Measurements from ENCODE around the gene KLF18.

Gene KLF18

DNA sequence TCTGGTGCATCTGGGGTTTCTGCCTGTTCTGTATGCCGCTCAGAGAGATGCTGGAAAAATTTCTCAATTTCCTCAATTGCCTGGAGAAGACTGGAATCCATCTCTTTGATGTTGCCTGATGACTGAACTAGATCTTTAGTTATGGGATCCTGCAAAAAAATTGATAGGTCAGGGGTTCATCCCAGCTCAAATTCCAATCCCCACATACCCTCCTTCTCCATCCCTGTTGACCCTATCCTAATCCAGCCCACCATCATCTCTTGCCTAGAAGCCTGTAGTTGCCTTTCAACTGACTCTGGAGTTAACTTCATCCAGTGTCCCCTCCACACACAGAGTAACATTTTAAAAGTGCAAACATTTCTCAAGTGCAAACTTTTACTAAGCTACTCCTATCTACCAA is at the start of gene KLF18:
Gene KLF18 (minus strand): TSS at position 101 of the 400 bp plus-strand sequence. CDS start 0 bp downstream, at position 101.
- no peak within 1 kb of the TSS for H3K4me3 ChIP-seq (ENCODE audit: low read depth, low read length)
- no peak for DNase-seq (ENCODE audit: low read depth)

DNA sequence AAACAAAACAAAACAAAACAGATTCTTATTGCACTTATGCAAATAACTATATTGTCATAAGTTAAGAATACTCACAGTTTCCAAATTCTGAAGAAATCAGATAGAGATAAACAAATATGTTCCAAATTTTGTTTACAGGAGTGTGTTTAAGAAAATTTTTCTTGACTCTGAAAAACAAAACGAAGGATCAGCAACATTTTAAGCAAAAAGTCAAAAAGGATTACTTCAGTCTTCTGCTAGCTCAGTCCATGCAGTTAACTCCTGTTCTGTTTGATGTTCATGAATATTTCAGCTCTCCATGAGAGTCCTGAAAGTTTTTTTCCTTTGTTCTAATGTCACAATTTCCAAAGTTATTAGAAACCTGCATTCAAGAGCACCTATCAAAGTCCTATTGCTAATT is 33.2 kb upstream of the KLF18 start:
- H3K4me3 ChIP-seq (ENCODE audit: low read depth, low read length): no peak overlapping the region
- DNase-seq (ENCODE audit: low read depth): no peak
- TF ChIP-seq, protein P1, sequence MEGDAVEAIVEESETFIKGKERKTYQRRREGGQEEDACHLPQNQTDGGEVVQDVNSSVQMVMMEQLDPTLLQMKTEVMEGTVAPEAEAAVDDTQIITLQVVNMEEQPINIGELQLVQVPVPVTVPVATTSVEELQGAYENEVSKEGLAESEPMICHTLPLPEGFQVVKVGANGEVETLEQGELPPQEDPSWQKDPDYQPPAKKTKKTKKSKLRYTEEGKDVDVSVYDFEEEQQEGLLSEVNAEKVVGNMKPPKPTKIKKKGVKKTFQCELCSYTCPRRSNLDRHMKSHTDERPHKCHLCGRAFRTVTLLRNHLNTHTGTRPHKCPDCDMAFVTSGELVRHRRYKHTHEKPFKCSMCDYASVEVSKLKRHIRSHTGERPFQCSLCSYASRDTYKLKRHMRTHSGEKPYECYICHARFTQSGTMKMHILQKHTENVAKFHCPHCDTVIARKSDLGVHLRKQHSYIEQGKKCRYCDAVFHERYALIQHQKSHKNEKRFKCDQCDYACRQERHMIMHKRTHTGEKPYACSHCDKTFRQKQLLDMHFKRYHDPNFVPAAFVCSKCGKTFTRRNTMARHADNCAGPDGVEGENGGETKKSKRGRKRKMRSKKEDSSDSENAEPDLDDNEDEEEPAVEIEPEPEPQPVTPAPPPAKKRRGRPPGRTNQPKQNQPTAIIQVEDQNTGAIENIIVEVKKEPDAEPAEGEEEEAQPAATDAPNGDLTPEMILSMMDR (IDR thresholded peaks at IDR 0.05; ENCODE audit: low read depth, low read length, missing control alignments): no peak

More for the DNA sequence above, at the start of gene KLF18:
- TF ChIP-seq, protein P1 (IDR thresholded peaks at IDR 0.05; ENCODE audit: low read depth, low read length, missing control alignments): no peak

DNA sequence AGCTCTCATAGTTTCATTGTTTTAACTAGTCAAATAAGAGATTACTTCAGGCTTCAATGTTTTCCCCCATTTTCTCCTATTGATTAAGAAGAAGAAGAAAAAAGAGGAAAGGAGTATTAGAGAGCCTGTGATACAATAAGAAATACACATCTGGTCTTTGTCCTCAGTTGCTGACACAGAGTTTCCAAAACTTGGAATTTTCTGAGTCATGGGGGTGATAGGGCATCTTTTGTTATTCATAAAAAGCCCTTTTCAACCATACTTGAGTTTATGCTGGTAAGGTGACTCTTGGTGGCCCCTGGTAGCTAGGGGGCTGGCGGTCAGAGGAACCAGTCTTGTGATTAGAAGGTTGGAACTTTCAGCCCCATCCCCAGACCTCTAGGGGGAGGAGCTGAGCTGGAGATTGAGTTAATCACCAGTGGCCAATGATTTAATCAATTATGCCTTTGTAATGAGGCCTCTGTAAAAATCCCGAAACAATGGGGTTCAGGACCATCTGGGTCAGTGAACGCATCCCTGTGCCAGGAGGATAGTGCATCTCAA is 28.9 kb upstream of the KLF18 start:
- no peak for DNase-seq (ENCODE audit: low read depth)
- H3K4me3 ChIP-seq (ENCODE audit: low read depth, low read length): no peak overlapping the region
- TF ChIP-seq, protein P1 (IDR thresholded peaks at IDR 0.05; ENCODE audit: low read depth, low read length, missing control alignments): no peak

DNA sequence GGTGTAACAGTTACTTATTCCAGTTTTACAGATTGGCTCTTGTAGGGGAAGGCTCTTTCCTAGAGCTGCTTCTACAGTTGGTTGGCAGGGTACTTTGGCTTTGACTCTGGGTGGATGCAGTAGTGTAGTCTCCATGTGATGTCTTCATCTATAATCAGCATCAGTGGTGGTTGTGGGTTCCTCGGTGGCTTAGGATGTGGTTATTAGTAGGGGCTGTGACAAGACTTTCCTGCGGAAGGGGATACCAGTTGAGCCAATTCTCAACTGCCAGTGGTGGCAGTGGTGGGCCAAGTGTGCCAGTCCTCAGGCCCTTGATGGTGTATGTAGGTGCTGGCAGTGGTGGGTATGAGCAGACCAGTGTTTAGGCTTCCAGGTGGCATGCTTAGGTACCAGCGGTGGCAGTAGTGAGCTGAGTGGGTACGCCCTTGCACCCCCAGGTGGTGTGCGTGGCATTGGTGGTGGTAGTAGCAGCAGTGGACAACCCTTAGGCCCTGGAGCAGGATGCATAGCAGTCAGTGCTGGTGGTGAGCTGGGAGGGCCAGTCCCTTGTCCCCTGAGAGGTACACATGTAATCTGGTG is 27.2 kb upstream of the KLF18 start:
- TF ChIP-seq, protein P1 (IDR thresholded peaks at IDR 0.05; ENCODE audit: low read depth, low read length, missing control alignments): peak; percentile 19
- H3K4me3 ChIP-seq (ENCODE audit: low read depth, low read length): no peak overlapping the region

DNA sequence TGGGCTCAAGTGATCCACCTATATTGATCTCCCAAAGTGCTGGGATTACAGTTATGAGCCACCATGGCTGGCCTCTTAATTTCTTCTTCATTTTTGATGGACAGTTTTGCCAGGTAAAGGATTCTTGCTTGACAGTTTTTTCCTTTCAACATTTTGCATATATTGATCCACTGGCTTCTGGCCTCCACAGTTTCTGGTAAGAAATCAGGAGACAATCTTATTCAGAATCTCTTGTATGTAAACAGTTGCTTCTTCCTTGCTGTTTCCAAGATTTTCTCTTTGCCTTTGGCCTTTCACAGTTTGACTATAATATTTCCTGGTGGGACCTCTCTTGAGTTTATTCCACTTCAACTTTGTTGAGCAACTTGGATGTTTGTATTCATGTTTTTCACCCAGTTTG is 20.1 kb upstream of the KLF18 start:
- DNase-seq (ENCODE audit: low read depth): no peak
- TF ChIP-seq, protein P1 (IDR thresholded peaks at IDR 0.05; ENCODE audit: low read depth, low read length, missing control alignments): no peak
- H3K4me3 ChIP-seq (ENCODE audit: low read depth, low read length): no peak overlapping the region

More for the DNA sequence above, 27.2 kb upstream of the KLF18 start:
- DNase-seq (ENCODE audit: low read depth): no peak

DNA sequence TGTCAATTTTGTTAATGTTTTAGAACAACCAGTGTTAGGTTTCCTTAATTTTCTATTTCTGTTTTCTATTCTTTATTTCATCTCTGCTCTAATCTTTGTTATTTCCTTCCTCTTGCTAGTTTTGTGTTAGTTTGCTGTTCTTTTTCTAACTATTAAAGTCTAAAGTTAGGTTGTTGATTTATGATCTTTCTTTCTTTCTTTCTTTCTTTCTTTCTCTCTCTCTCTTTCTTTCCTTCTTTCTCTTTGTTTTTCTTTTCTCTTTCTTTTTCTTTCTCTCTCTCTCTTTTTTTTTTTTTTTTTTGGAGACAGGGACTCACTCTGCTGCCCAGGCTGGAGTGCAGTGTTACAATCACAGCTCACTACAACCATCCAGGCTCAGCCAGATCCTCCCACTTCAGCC is 17.4 kb upstream of the KLF18 start:
- DNase-seq (ENCODE audit: low read depth): no peak
- TF ChIP-seq, protein P1 (IDR thresholded peaks at IDR 0.05; ENCODE audit: low read depth, low read length, missing control alignments): no peak
- no peak overlapping the region for H3K4me3 ChIP-seq (ENCODE audit: low read depth, low read length)

DNA sequence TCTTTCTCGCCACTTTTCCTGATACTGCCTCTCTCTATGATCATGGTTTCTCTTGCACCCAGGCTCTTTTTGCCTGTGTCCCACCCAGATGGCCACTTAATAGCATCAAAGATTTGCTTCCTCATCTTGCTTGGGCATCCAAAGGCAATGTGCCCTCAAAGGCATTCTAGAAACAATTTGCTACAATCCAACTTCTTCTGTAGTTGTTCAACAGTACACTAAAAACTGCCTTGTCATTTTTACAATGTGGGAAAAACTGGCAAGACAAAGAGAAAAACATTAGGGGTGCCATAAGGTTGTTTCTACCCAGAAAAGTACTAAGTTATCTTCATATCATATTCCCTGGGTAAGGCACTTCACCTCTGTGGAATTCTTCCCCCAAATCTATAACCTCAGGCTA is 16.5 kb upstream of the KLF18 start:
- H3K4me3 ChIP-seq (ENCODE audit: low read depth, low read length): no peak overlapping the region
- TF ChIP-seq, protein P1 (IDR thresholded peaks at IDR 0.05; ENCODE audit: low read depth, low read length, missing control alignments): no peak
- no peak for DNase-seq (ENCODE audit: low read depth)

Measured in GM12864 (cell line).